DOHH2 (cell line): ENCODE results near the gene HDAC4.
A peak's percentile ranks its signal among the peaks of the same experiment; 100 is the strongest.

Experiments
- H3F3A ChIP-seq: fragments of 200-600 bp; sonication (generic), shearing (Covaris generic); 2 replicates; pipeline ENCODE4 v1.6.0; 2016; ENCODE audit warnings: antibody characterized with exemption, mild to moderate bottlenecking; ENCODE audit not compliant: control insufficient read depth, insufficient read depth
- H3K27ac ChIP-seq: fragments of 200-600 bp; sonication (generic); 2 replicates; pipeline ENCODE4 v1.5.1; 2014; ENCODE audit warnings: low read depth, mild to moderate bottlenecking, low read length, moderate library complexity
- H3K27me3 ChIP-seq: fragments of 200-600 bp; sonication (generic); 2 replicates; pipeline ENCODE4 v1.6.1; 2014; ENCODE audit warnings: mild to moderate bottlenecking, low read length, mixed read lengths; ENCODE audit not compliant: control insufficient read depth
- H3K36me3 ChIP-seq: fragments of 200-600 bp; sonication (generic); 2 replicates; pipeline ENCODE4 v1.6.1; 2014; ENCODE audit warnings: mild to moderate bottlenecking, low read length, moderate library complexity, mixed read lengths; ENCODE audit not compliant: control insufficient read depth
- H3K4me1 ChIP-seq: fragments of 200-600 bp; sonication (generic); 2 replicates; pipeline ENCODE4 v1.6.1; 2014; ENCODE audit warnings: mild to moderate bottlenecking, low read length, mixed read lengths; ENCODE audit not compliant: control insufficient read depth
- H3K4me2 ChIP-seq: fragments of 200-600 bp; sonication (generic); 2 replicates; pipeline ENCODE4 v1.6.0; 2014; ENCODE audit warnings: mild to moderate bottlenecking, low read length, moderate library complexity
- H3K4me3 ChIP-seq: fragments of 200-600 bp; sonication (generic); 2 replicates; pipeline ENCODE4 v1.5.1; 2014; ENCODE audit warnings: mild to moderate bottlenecking, low read length, mixed read lengths
- H3K79me2 ChIP-seq: fragments of 200-600 bp; sonication (generic); 2 replicates; pipeline ENCODE4 v1.6.1; 2014; ENCODE audit warnings: mild to moderate bottlenecking, low read length, mixed read lengths; ENCODE audit not compliant: control insufficient read depth
- H3K9me2 ChIP-seq: fragments of 200-600 bp; sonication (generic); replicated peaks from 2 replicates; pipeline ENCODE4 v1.6.1; 2014; ENCODE audit warnings: mild to moderate bottlenecking, low read length, mixed read lengths; ENCODE audit not compliant: control insufficient read depth
- H3K9me3 ChIP-seq: fragments of 200-600 bp; sonication (generic); 2 replicates; pipeline ENCODE4 v1.6.1; 2014; ENCODE audit warnings: antibody characterized with exemption, low read length, mixed read lengths; ENCODE audit not compliant: control insufficient read depth, insufficient read depth
- H4K20me1 ChIP-seq: fragments of 200-600 bp; sonication (generic); 2 replicates; pipeline ENCODE4 v1.6.0; 2014; ENCODE audit warnings: low read depth, mild to moderate bottlenecking, antibody characterized with exemption, low read length, moderate library complexity; ENCODE audit not compliant: control insufficient read depth, insufficient read depth
- CTCF ChIP-seq: fragments of 200-600 bp; sonication (generic); IDR thresholded peaks from one replicate; pipeline ENCODE4 v1.5.1; 2014; ENCODE audit warnings: antibody characterized with exemption, mild to moderate bottlenecking, low read depth, low read length; ENCODE audit not compliant: poor library complexity, severe bottlenecking
- EZH2phosphoT487 ChIP-seq: fragments of 200-600 bp; sonication (generic); IDR thresholded peaks from 2 replicates; pipeline ENCODE4 v1.6.1; 2017; ENCODE audit warnings: borderline replicate concordance, mild to moderate bottlenecking, antibody characterized with exemption, low read length, moderate library complexity, mixed read lengths

Gene HDAC4

GRCh38 chr2:239255218-239255617 lies 145.6 kb downstream of the HDAC4 start:
- Histone ChIP-seq H4K20me1 (peaks cover 43% of the 10 kb centered on the region), H3K27me3 (peaks cover 68% of the 10 kb centered on the region), H3K36me3 (no peaks in the 10 kb centered on the region), H3K4me2 (no peak overlapping the region), H3K4me3 (no peak overlapping the region), H3F3A (peaks cover 6% of the 10 kb centered on the region), H3K79me2 (no peaks in the 10 kb centered on the region), H3K27ac (no peak overlapping the region), H3K9me3 (no peaks in the 10 kb centered on the region), H3K4me1 (peaks cover 52% of the 10 kb centered on the region), H3K9me2 (no peaks in the 10 kb centered on the region)
- no peak for TF ChIP-seq EZH2phosphoT487
- no peak for TF ChIP-seq CTCF

GRCh38 chr2:239253701-239254436 lies 147.0 kb downstream of the HDAC4 start:
- Histone ChIP-seq H3K79me2 (no peaks in the 10 kb centered on the region), H3F3A (peaks cover 6% of the 10 kb centered on the region), H3K9me2 (no peaks in the 10 kb centered on the region), H3K27me3 (peaks cover 62% of the 10 kb centered on the region), H3K27ac (no peak overlapping the region), H3K4me1 (peaks cover 39% of the 10 kb centered on the region), H3K9me3 (no peaks in the 10 kb centered on the region), H3K36me3 (no peaks in the 10 kb centered on the region), H3K4me2 (peak overlapping the region; percentile 36), H4K20me1 (peaks cover 38% of the 10 kb centered on the region), H3K4me3 (no peak overlapping the region)
- TF ChIP-seq EZH2phosphoT487 (no peak), CTCF (no peak)

- no peaks in the 10 kb centered on the region for H3K9me2 ChIP-seq
- peaks cover 37% of the 10 kb centered on the region for H3K4me1 ChIP-seq
- no peaks in the 10 kb centered on the region for H3K79me2 ChIP-seq
- TF ChIP-seq EZH2phosphoT487 (no peak), CTCF (no peak)
- H3K27me3 ChIP-seq: peaks cover 56% of the 10 kb centered on the region
- H4K20me1 ChIP-seq: peaks cover 36% of the 10 kb centered on the region
- H3K9me3 ChIP-seq: no peaks in the 10 kb centered on the region
- peak overlapping the region; percentile 36 for H3K4me2 ChIP-seq
- H3F3A ChIP-seq: peaks cover 6% of the 10 kb centered on the region
- H3K36me3 ChIP-seq: no peaks in the 10 kb centered on the region
- H3K4me3 ChIP-seq: no peak overlapping the region
- no peak overlapping the region for H3K27ac ChIP-seq
These were observed 147.6 kb downstream of the HDAC4 start for GRCh38 chr2:239253264-239253663.
